Panc1 (cell line): Measurements from ENCODE around the gene MYH10. TPM values are rescaled to one million over a fixed set of nuclear protein-coding genes. Genes with fewer than 3 reads are reported as not detected.

Source experiments
- ATAC-seq: fragments of 200-7000 bp; cut with Tn5 transposase; 2 replicates; pipeline ENCODE4 v1.9.1; 2020; ENCODE audit warnings: mild to moderate bottlenecking, moderate library complexity
- BruUV-seq: library from RNA; stranded (reverse); fragments of 400-500 nt; replicated peaks from 2 replicates; lab custom pipeline; 2021; lab: Mats Ljungman, UMichigan
- CTCF ChIA-PET: fragments of 300-600 bp; sonication (Branson Sonifier 250); formaldehyde crosslinking; loops from one replicate; lab custom pipeline; 2022; ENCODE audit warnings: antibody characterized with exemption; lab: Charles Lee
- POLR2A ChIA-PET: fragments of 300-600 bp; sonication (Branson Sonifier 250); formaldehyde crosslinking; loops from one replicate; lab custom pipeline; 2022; ENCODE audit warnings: antibody characterized with exemption; lab: Charles Lee
- DNase-seq: peaks from one replicate; pipeline ENCODE4 v3.0.0-alpha.2; 2010; ENCODE audit warnings: low read depth, low spot score
- H3K27ac ChIP-seq: 2 replicates; pipeline ENCODE4 v1.5.1; 2011; ENCODE audit warnings: mild to moderate bottlenecking, low read length, inconsistent platforms
- H3K27me3 ChIP-seq: fragments of 200-500 bp; sonication (Bioruptor generic); 2 replicates; pipeline ENCODE4 v1.6.0; 2014; ENCODE audit warnings: low read length, inconsistent platforms; ENCODE audit not compliant: control insufficient read depth, insufficient read depth
- H3K36me3 ChIP-seq: fragments of 200-500 bp; sonication (Bioruptor generic); 2 replicates; pipeline ENCODE4 v1.5.1; 2014; ENCODE audit warnings: inconsistent platforms, mild to moderate bottlenecking, low read length, moderate library complexity; ENCODE audit not compliant: control insufficient read depth, insufficient read depth
- H3K4me1 ChIP-seq: 2 replicates; pipeline ENCODE4 v1.5.1; 2011; ENCODE audit warnings: inconsistent platforms, mild to moderate bottlenecking, low read length, moderate library complexity; ENCODE audit not compliant: control insufficient read depth, insufficient read depth
- H3K4me3 ChIP-seq, 2 experiments: 2 replicates each; pipeline ENCODE4 v1.5.1; 2011 to 2012; ENCODE audit warnings: low read depth in 2 of 2, low read length in 2 of 2, mild to moderate bottlenecking in 2 of 2, inconsistent platforms in 1 of 2, moderate library complexity in 1 of 2
- H3K9me3 ChIP-seq: fragments of 200-500 bp; sonication (Bioruptor generic); 2 replicates; pipeline ENCODE4 v1.5.1; 2014; ENCODE audit warnings: low read depth, mild to moderate bottlenecking, inconsistent platforms, low read length, moderate library complexity; ENCODE audit not compliant: control insufficient read depth, insufficient read depth
- CTCF ChIP-seq: fragments of 450-650 bp; IDR thresholded peaks from 2 replicates; pipeline ENCODE4 v1.5.1; 2017; ENCODE audit warnings: mild to moderate bottlenecking
- POLR2AphosphoS5 ChIP-seq: IDR thresholded peaks from 2 replicates; pipeline ENCODE4 v1.6.1; 2012; ENCODE audit warnings: mild to moderate bottlenecking, low read depth, low read length, moderate library complexity
- REST ChIP-seq, 2 experiments: IDR thresholded peaks; 2 replicates each; pipeline ENCODE4 v1.6.1; 2011 to 2012; ENCODE audit warnings: low read depth in 2 of 2, control low read depth in 1 of 2, low read length in 1 of 2, mild to moderate bottlenecking in 1 of 2, moderate library complexity in 1 of 2; ENCODE audit not compliant: insufficient read depth in 1 of 2
- SIN3A ChIP-seq: IDR thresholded peaks from 2 replicates; pipeline ENCODE4 v1.6.1; 2012; ENCODE audit warnings: low read depth, mild to moderate bottlenecking, low read length, moderate library complexity, borderline replicate concordance; ENCODE audit not compliant: insufficient read depth
- TCF7L2 ChIP-seq: IDR thresholded peaks from 2 replicates; pipeline ENCODE4 v1.6.1; 2011; ENCODE audit warnings: mild to moderate bottlenecking, low read depth, low read length, inconsistent platforms
- in situ Hi-C: cut with HindIII; loops from 2 replicates; pipeline ENCODE4 v1.10.0; 2016; ENCODE audit warnings: low sequenced_read_pairs, low pct_unique_long_range_greater_than_20kb
- intact Hi-C: fragments of 100-400 bp; cut with micrococcal nuclease; formaldehyde crosslinking; loops from one replicate; pipeline ENCODE4 v1.10.0; 2022; ENCODE audit not compliant: unreplicated experiment
- total RNA-seq: library from RNA; stranded (reverse); gene quantifications from one replicate; pipeline ENCODE4 v1.2.1, GENCODE V29; 2021; ENCODE audit not compliant: unreplicated experiment

The MYH10 gene
- total RNA-seq, 1 experiment from 2014 or later = 36.5 TPM

GRCh38 chr17:8492121-8492520, 138.4 kb downstream of the MYH10 start:
- in situ Hi-C loops = no loop called here
- Histone ChIP-seq H3K4me3 (no peak overlapping the region), H3K36me3 (no peaks in the 10 kb centered on the region)

GRCh38 chr17:8490256-8491023, 140.1 kb downstream of the MYH10 start:
- no peaks in the 10 kb centered on the region for H3K36me3 ChIP-seq
- intact Hi-C loops (no loop called here), in situ Hi-C loops (no loop called here)
- no peak for DNase-seq
- H3K27me3 ChIP-seq = no peaks in the 10 kb centered on the region
- CTCF ChIA-PET = no interaction called here
- BruUV-seq = no TSS peak
- POLR2A ChIA-PET = no interaction called here
- no peak for ATAC-seq
- H3K4me1 ChIP-seq = no peaks in the 10 kb centered on the region
- no peak overlapping the region for H3K4me3 ChIP-seq
- TF ChIP-seq POLR2AphosphoS5 (no peak), REST (IDR thresholded peaks at IDR 0.05; ENCODE audit: insufficient read depth in 1 of 2, low read depth in 2 of 2, low read length in 1 of 2) (no peak)
- no peak overlapping the region for H3K27ac ChIP-seq
- H3K9me3 ChIP-seq = no peaks in the 10 kb centered on the region

More at GRCh38 chr17:8492121-8492520, 138.4 kb downstream of the MYH10 start:
- no peak overlapping the region for H3K27ac ChIP-seq
- intact Hi-C loops = no loop called here
- BruUV-seq = no TSS peak
- TF ChIP-seq POLR2AphosphoS5 (no peak), TCF7L2 (no peak), SIN3A (no peak), REST (IDR thresholded peaks at IDR 0.05; ENCODE audit: insufficient read depth in 1 of 2, low read depth in 2 of 2, low read length in 1 of 2) (no peak), CTCF (no peak)
- no peaks in the 10 kb centered on the region for H3K9me3 ChIP-seq
- no peak for ATAC-seq
- H3K27me3 ChIP-seq = no peaks in the 10 kb centered on the region
- POLR2A ChIA-PET = no interaction called here
- DNase-seq = no peak
- H3K4me1 ChIP-seq = no peaks in the 10 kb centered on the region
- CTCF ChIA-PET = no interaction called here
